Activated CD4-positive, alpha-beta T cell treated with anti-CD3 and anti-CD28 coated beads for 48 hours (primary cell): ENCODE data around the gene CYB561.
"Not testable (repeated sequence)": the region's sequence is repeated elsewhere in the genome, so short reads cannot be mapped to it uniquely, and the experiment has no call there.

Source experiments
- DNase-seq: peaks from one replicate; pipeline ENCODE4 v3.0.0-alpha.2; 2020

The CYB561 gene

DNA sequence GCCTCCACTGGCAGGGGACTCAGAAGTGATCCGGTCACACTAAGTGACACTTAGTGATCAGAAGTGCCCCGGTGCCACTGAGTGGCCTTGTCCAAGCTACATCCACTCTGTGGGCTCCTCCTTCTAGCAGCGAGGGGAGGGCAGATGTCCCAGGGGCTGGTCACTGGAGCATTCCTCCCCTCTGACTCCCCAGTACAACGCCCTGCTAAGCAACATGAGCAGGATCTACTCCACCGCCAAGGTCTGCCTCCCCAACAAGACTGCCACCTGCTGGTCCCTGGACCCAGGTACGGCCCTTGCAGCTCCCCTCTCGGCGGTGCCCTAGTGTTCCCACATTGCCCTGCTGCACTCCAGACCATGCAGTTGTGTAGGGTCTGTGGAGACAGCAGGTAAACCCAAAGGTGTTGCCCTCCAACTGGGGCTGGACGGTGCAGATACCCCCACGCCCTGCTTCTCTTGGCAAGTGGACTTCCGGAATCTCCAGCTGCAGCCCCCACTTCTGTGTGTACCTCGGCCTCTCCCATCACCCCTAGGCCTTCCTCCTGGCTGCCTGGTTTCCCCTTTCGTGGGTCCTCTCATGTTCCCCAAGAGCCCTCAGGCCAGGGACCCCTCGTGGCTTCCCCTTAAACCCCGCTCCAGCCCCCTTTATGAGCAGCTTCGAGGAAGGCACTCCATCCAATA, 32.8 kb upstream of the CYB561 start:
- peak; percentile 86 for DNase-seq

DNA sequence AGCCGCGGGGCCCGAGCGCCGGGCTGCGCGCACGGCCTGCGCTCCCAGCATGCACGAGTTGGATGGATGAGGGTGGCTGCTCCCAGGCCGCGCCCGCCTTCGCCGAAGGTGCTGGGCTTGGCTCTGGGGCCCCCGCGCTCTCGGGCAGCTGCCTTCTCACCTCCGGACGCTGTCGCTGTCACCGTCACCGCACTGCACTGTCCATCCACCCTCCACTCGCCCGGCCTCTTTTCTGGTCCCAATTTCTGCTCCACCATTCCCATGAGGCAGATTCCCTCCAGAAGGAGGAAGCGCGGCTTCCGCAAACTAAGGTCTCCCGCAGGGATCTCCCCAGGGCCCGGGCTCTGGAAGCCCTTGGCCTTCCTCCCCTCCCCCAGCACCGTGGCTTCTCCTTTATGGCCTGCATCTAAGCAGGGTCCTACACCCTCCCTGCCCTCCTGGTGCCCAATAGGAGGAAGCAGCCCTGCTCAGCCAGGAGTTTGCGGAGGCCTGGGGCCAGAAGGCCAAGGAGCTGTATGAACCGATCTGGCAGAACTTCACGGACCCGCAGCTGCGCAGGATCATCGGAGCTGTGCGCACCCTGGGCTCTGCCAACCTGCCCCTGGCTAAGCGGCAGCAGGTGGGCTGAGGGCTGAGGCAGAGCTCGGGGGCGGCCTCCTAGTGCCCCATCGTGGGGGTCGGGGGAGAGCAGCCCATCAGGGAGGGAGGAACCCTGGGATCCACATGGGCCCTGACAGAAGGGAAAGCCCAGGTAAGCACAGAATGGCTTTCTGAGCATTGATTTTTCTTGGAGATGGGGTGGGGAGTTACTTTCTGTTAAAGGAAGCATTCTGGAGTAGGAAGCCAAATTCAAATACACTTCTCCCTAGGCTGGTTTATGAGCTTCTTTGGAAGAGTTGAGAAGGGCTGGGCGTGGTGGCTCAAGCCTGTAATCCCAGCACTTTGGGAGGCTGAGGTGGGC, 31.7 kb upstream of the CYB561 start:
- DNase-seq: no peak

DNA sequence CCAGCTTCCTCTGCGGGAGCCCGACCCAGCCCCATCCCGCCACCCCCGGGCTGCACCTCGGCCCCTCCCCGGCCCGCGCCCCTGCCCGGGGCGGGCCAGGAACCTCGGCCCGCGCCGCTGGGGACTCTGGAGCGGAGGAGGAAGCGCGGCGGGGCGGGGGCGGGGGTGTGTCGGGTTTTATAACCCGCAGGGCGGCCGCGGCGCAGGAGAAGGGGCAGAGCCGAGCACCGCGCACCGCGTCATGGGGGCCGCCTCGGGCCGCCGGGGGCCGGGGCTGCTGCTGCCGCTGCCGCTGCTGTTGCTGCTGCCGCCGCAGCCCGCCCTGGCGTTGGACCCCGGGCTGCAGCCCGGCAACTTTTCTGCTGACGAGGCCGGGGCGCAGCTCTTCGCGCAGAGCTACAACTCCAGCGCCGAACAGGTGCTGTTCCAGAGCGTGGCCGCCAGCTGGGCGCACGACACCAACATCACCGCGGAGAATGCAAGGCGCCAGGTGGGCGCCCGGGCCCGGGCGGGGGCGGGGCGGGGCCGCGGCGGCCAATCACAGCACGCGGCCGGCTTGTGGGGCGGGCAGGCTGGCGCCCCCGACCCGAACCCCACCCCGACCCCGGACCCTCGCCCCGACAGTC, 30.9 kb upstream of the CYB561 start, which contains the start of gene ACE:
Gene ACE (plus strand): TSS at position 208 of the 626 bp plus-strand sequence. CDS start 34 bp downstream, at position 242.
- DNase-seq: peak; percentile 54

DNA sequence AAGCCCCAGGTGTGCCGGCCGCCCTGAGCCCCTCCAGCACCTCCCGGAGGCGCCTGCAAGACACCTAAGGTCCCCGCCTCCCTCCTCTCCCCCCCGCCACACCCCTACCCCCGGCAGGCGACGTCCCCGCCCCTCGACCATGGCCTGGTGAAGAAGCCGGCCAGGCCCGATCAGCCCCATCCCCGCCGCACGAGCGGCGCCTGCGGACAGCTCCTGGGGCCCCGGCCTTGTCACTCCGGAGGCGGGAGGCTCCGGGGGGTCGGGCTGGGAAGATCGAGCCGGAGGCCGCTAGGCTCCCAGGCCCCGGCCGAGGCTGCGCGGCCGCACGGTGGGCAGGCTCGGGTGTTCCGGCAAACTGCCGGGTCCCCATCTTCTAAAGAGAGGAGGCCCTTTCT, 30.4 kb upstream of the CYB561 start:
- DNase-seq: no peak

DNA sequence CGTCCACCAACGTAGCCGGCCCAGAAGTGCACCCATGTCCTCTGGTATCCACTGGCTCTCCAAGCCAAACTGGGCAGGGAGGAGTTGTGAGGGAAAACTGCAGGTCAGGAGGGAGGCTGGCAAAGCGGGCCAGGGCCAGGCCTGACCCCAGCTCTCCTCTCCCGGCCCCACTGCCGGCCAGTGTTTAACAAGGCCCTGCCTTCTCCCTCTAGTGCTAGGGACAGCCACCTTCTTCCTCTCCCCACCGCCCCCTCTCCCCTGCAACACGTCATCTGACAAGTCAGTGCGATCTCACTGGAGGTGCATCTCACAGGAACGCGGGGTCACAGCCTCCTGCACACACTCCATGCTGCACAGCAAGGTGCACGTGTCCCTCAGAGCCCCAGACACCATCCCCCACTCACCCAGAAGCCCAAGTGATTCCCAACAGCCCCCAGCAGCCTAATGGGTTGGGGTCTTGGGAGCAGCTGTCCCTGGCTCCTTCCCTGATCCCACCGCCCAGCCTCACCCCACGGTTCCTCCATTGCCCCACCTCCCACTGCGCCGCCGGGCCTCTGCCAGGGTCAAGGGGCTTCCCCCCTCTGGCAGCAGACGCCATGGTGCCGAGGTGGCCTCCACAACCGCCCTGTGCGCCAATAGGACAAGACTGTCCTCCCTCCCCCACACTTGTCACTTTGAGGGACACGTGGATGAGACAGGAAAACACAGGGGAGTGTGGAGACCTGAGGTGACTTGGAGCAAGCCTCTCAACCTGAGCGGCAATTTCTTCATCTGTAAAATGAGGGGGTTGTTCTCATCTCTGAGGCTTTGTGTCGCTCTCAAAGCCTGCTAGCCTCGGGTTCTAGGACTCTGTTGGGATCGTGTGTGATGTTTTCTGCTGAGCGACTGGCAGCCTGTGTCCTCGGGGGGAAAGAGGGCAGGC, 29.6 kb upstream of the CYB561 start:
- DNase-seq: no peak

DNA sequence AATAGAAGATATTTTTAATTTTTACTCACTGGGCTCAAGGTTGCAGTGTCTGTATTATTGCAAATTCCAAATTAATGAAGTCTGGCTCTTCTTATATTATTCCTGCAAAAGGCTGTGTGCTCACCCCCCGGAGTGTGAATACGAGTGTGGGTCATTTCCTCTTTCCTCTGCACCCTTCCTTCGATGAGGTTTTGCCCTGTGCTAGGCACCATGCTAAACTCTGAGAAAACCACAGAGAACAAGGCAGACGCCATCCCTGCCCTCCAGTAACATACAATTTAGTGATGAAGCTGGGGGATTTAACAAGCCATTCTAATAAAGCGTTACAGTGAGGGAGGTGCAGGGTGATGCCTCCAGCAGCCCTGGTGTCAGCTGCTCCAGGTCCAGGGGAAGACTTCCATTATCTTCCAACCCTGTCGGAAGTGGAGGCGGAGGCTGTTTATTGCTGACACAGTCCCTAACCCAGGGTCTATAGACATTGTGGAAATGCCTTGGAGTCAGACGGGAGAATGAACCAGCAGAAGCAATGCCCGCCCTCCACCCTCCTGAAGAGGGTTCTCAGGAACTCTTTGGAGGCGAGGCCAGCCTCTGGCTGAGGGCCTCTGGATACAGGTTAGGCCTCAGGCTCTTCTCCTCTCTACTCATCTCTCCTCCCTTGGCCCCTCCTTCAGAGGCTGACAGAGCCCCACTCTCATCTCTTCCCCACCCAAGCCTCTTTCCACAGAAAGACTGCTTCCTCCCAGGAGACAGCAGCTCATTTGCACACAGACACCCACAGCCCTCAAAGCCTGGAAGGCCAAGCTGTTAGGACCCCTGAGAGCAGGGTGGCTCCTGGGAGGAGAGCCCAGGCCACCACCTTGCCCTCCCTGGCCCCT, 28.7 kb upstream of the CYB561 start:
- no peak for DNase-seq

DNA sequence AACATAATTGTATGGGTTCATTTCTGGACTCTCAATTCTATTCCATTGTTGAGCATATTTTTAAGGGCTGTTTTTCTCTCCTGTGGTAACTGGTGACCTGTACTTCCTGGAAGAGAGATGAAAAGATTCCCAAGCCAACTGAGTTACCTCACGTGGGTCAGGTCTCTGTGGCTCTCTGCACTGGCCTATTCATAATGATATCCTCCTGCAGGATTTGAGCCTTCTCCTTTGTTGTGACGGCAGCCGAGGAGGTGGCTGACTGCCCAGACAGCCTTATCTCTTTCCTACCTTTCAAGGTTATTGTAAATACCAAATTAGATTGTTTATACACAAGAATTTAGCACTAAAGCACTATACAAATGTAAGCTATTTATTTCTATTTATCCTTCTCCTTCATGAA, 28.1 kb upstream of the CYB561 start:
- no peak for DNase-seq

DNA sequence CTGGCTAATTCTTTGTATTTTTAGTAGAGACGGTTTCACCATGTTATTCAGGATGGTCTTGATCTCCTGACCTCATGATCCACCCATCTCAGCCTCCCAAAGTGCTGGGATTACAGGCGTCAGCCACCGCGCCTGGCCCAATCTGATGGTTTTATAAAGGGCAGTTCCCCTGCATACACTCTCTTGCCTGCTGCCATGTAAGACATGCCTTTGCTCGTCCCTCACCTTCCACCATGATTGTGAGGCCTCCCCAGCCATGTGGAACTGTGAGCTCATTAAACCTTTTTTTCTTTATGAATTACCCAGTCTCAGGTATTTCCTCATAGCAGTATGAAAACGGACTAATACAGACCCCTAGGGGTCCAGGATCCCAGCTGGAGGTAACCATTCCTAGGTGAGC, 22.0 kb upstream of the CYB561 start:
- DNase-seq: not testable (repeated sequence)

DNA sequence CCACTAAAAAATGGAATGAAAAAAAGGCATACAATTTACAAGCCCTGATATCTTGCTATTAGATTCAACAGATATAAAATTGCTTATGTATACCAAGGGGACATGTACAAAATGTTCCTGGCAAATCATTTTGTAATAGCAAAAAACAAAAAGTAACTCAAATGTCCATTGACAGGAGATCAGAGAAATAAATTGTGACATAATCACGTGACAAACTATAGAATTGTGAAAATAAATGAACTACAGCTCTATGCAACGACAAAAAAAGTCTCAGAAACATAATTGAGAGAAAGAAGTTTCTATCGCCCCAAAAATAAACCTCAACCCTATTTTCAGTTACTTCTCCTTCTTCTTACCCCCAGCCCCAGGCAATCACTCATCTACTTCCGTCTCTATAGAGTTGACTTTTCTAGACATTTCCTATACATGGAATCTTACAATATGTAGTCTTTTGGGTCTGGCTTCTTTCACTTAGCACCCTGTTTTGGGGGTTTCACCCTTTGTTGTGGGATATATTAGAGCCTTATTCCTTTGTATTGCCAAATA, 18.7 kb upstream of the CYB561 start:
- no peak for DNase-seq

DNA sequence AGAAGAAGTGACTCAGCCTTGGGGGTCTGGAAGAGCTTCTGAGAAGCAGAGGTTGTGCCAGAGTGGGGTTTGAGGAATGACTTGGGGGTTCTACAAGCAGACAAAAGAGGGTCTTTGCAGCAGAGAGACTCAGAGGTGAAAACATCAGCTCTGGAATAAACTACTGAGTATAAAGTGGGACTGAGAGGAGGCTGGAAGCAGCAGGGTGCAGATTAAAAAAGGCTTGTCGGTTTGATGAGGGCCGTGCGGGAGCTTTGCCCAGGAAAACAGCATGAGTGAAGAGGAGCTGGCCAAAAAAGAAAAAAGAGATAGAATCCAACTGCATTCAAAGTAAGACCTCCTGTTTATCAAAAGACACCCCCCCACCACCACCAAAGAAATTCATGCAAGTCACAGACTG, 17.7 kb upstream of the CYB561 start:
- no peak for DNase-seq

DNA sequence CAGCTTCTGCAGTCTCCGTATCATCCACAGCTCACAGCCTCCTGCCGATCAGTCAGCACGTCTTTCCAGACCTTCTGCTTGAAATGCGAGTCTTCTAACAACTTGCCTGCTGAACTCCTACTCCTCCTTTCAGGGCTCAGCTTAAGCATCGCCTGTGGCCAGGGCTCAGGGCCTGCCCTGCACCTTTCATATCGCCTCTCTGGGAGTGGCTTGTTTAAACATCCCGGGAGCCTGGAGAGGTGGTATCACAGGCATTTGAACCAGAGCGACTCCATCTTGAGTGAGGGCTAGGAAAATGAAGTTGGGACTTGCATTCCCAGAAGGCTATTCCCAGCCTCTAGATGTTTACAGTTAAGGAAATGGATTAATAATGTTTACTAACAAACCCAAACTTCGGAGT, 13.9 kb upstream of the CYB561 start:
- DNase-seq: no peak

DNA sequence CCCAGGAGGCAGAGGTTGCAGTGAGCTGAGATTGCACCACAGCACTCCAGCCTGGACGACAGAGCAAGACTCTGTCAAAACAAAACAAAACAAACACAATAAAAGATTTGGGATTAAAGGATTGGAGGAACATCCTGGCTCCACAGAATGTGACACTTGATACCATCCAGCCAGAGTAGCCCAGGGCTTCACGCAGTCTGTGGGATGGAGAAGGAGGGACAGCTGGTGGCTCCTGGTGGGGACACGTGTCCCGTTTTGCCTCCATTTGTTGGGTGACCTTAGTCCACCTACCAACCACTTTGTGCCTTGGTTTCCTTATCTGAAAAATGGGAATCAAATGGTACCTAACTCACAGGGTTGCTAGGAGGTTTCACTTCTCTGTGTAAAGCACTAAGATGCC, 12.4 kb upstream of the CYB561 start:
- DNase-seq: no peak

DNA sequence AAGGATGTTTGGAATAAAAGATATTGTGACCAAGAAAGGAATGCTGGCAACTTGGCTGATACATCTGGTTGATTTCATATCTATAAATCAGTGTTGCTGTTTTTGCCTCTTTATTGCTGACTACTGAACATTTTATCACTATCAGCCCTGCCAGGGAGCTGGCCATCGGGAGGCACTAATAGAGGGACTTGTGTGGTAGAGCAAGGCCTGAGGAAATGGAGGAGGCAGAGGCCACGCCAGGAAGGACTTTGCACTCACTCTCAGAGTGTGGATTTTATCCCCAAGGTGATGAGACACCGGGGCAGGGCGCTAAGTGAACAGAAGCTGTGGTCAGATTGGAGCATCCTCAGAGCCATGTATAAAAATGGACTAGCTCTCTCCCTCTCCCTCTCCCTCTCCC, 9.3 kb upstream of the CYB561 start:
- DNase-seq: no peak

DNA sequence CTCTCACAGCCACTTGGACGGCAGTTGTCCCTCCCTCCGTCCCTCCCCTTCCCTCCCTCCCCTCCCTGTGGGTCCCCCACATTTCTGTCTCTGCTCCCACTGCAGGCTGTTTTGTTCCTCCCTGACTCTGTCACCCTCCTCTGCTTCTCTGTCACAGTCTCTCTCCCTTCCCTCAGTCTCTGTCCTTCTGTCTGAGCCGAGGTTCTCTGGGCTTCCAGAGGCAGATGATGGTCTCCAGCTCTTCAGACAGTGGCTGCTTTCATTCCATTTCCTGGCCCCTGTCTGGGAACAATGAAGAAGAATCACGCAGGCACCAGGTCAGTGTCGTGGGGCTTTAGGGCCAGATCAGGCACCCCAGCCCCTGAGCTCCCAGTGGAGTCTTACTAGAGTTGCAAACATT, 8.8 kb upstream of the CYB561 start:
- DNase-seq: no peak

DNA sequence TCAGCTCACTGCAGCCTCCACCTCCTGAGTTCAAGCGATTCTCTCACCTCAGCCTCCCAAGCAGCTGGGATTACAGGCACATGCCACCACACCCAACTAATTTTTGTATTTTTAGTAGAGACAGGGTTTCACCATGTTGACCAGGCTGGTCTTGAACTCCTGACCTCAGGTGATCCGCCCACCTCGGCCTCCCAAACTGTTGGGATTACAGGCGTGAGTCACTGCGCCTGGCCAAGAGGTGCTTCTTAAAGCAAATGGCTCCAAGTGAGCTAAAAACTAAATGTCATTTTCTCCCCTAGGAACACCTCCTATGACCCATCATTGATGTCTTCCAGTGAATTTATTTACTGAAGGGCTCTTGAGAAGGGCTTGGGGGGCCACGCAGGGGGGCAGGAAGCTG, 8.3 kb upstream of the CYB561 start:
- not testable (repeated sequence) for DNase-seq

DNA sequence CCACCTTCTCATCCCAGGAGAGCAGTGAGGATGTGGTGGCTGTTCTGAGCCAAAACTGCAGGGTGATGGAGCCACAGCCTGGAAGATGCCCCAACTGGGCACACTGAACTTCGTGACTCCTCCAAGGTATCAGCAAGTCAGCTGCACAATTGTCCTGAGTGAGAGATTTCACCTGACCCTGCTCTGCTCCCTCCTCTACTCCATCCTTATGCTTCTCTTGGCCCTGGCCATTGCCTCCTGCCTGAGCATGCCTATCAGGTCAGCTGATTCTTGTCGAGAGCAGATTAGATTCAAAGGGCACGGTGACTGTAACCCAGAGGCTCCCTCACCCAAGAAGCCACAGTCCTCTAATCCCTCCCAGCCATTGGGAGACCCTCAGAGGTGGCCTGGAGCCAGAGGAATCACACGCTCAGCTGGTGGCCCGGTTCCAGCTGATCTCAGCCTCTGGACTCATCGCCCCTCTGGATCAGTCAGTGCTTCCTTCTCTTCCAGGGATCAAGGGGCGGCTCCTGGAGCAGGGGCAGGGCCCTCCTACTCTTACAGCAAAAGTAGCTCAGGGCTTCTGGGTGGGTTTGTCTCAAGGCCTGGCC, 7.0 kb upstream of the CYB561 start:
- no peak for DNase-seq

DNA sequence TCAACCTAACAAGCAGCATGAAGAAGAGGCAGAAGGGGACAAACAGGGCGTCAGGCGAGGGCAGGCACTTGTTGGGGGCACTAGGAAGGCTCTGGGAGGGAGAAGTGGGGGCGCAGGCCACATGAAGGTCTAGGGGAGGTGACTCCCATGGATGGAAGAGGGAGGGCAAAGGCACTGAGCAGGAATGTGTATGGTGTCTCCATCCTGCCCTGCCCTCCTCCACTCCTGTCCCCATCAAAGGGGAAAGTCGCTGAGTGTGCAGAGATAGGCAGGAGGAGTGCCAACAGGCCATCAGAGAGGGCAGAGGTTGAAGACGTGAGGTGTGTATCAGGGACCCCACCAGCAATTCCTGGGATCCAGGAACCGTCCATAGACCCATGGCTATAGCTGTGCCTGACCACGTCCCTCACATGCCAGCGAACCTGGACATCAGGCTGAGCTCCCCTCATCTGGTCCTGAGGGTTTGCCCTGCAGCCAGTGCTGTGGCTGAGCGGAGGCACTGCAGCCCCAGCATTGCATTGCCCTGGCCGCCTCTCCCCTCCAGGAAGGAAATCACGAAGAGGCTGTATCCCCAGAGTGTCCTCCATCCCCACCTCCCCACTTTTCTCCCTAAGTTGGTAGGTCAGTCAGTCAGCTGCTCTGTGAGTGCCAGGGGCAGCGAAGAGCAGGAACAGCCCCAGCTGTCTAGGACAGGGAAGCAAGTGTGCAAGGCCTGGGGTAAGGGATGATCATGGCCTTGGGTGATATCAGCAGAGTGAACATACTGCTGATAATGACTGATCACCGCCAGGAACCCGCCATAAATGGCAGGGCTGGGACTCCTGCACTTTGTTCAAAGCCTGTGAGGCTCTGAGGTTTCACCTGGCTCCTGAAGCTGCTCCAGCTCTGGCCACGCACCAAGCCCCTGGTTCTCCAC, 6.2 kb upstream of the CYB561 start:
- DNase-seq: no peak

DNA sequence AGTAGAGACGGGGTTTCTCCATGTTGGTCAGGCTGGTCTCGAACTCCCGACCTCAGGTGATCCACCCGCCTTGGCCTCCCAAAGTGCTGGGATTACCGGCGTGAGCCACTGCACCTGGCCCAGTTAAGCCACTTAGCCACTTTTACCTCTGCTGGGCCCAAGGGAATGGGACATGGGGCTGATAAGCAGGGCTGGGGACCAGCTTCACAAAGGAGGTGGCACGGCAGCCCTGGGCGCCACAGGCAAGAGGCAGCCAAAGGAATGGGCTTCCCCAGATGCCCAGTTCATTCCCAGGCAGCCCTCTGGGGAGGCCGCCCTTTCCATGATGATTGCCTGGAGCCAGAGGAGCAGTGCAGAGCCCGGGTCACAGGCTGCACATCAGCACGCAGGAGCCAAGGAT, 5.0 kb upstream of the CYB561 start:
- no peak for DNase-seq

DNA sequence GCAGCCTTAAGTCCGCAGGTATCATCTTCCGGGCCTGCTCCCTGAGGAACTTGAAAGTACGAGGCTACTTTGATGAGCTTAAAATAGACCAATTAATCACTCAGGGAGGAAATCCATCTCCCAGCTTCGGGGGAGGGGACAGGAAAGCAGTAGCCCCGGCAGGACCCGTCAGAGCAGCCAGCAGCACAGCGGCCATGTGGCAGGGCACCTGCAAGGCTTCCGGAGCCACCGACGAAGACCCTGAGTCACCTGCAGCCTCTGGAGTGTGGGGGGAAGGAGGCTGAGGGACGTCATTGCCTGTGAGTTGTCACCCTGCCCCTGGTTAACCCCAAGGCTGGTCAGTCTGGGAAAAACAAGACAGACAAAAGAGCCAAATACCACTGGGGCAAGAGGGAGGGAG, 4.4 kb upstream of the CYB561 start:
- DNase-seq: no peak

DNA sequence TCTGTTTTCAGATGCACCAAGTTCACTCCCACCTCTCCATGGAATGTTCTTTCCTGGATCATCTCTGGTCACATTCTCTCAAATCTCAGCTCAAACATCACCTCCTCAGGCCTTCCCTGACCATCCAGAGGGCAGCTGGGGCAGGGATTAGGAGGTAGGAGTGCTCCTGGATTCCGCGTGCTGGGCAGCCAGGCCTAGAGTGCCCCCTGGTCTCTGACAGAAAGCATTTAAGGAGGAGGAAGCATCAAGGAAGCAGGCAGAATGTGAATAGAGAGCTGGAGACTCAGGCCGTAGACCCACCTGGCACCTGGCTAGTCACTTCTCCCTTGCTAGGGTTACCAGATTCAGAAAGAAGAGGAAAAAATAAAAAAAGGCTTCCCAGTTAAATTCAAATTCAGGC, 2.5 kb upstream of the CYB561 start:
- DNase-seq: no peak
